Measurements from ENCODE around the gene PRKAR1B.

PRKAR1B gene

GRCh38 chr7:572416-573268 is 154.4 kb downstream of the PRKAR1B start:
- DNase-seq (ENCODE audit: low read depth in 2 of 2): no peak

DNA sequence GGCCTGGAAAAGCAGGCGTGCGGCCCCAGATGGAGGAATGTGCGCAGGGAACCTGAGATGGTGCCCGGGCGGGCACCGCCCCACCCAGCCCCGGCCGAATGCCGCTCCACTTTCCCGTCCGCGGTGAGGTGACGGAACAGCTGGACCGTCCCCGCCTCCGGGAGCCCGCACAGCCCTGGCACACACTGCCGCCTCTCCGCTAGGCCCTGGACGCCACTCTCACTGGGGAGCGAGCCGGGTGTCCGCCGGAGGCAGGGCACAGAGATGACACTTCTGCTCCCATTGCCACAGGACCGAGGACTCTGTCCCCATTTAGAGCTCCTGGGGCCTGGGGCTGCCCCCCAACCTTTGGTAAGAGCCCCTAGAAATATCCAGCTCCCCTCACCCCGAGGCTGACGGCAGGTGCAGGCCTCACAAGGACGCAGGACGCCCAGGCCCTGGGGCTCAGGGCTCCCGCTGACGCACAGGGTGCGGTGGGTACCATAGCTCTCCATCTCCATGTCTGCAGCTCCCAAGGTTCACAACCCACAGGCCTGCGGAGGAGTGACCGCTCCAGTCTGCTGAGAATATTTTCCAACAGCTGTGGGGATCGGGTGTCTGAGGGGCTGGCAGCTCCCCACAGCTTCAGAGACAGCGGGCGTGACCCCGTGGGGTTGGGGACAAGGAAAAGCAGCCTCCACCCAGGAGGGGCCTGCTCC is 155.2 kb downstream of the PRKAR1B start:
- no peak for DNase-seq (ENCODE audit: low read depth in 2 of 2)

- DNase-seq (ENCODE audit: low read depth in 2 of 2): no peak
These were observed 155.9 kb downstream of the PRKAR1B start for GRCh38 chr7:571096-571717.

DNA sequence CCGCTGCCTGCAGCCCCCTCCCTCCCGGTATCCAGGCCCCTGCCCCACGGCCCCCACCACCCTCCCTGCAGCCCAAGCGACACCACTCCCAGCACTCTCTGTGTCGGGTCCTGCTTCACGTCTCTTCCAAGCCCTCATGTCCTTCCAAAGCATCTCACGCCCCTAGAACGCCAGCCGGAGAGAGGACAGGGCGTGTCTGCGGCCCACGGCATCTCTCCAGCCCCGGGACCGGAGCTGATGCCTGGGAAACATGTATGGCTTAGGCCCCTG is 156.3 kb downstream of the PRKAR1B start:
- DNase-seq (ENCODE audit: low read depth in 2 of 2): no peak

DNA sequence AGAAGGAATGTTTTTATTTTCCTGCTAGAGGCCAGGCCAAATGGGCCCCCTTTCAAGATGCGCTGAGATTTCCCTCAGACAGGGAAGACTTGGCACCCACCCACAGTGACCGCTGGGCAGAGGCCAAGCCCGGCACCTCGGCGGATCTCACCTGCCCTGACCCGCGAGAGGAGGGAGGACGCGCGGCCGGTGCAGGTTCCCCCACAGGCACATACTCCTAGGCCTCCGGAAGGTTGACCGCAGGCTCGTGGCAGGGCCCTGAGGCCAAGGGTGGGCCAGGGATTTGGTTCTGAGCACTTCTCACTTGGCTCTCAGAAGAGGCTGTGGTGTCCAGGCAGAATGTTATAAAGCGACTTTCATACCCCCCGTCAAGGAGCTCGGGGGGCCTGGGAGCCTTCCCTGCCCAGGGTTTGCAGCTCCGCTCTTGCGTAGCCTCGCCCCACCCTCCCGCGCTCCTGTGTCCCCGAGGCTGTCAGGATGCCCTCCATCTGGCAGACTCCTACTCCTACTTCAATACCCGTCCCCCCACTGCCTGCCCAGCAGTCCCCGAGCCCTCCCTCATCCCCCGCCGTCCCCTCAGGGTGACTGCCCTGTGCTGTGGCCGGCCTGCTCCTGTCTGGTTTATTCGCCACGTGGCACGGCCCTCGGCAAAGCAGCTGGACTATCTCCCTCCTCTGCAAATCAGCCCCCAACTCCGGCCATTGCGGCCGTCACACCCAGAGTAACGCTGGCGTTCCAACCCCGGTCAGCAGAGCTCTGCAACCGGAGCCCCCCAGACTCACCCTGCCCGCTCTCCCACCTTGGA is 156.9 kb downstream of the PRKAR1B start:
- DNase-seq (ENCODE audit: low read depth in 2 of 2): no peak

DNA sequence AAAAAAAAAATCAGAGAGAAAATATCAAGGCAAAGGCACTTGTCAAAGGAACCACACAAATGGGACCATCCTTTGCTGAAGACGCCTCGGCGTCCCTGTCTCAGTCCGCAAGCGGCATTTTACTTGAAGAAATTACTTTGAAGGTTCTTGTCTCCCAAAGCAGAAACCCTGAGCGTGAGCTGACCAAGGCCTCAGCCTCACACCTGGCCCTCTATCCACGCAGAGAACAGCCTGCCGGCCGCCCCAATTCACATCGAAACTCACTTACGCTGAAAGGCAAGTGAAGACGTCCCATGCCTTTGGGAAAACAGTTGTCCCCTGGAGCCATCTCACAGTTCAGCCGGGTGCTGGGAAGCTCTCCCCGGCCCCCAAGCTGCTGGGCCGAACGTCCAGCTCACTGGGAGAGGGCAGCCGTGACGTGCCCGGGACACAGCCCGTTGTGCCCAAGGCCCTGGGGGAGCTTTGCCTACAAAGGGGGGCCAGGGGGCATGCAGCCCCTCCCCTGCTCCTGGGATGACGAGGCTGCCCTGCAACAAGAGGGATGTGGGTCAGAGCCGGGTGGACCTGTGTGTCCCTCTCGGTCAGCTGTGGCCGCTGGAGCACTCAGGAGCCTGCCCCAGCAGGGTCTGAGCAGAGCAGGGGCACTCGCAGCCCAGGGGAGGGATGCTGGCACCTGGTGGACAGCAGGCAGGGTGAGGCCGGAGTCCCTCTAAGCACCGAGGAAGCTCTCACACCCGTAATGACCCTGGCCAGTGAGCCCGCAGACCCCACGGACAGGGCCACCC is 157.8 kb downstream of the PRKAR1B start:
- DNase-seq (ENCODE audit: low read depth in 2 of 2): no peak

- DNase-seq (ENCODE audit: low read depth in 2 of 2): no peak
These were observed 158.8 kb downstream of the PRKAR1B start for GRCh38 chr7:568031-568951.

DNA sequence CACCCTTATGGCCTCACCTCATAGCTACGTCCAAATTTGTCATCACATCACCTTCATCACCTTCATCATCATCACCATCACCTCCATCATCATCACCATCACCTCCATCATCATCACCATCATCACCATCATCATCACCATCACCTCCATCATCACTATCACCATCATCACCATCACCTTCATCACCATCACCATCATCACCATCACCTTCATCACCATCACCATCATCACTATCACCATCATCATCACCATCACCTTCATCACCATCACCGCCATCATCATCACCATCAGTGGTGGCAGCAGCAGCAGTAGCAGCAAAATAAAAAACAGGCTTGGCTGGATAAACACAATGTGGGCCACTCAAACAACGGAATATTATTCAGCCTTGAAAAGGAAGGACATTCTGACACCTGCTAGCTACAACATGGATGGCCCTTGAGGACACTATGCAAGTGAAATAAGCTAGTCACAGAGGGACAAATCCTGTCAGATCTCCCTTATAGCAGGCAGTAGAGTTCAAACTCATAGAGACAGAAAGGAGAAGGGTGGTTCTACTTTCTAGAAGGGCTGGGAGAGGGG is 159.7 kb downstream of the PRKAR1B start:
- no peak for DNase-seq (ENCODE audit: low read depth in 2 of 2)

- no peak for DNase-seq (ENCODE audit: low read depth in 2 of 2)
These were observed 161.0 kb downstream of the PRKAR1B start for GRCh38 chr7:566100-566499.

DNA sequence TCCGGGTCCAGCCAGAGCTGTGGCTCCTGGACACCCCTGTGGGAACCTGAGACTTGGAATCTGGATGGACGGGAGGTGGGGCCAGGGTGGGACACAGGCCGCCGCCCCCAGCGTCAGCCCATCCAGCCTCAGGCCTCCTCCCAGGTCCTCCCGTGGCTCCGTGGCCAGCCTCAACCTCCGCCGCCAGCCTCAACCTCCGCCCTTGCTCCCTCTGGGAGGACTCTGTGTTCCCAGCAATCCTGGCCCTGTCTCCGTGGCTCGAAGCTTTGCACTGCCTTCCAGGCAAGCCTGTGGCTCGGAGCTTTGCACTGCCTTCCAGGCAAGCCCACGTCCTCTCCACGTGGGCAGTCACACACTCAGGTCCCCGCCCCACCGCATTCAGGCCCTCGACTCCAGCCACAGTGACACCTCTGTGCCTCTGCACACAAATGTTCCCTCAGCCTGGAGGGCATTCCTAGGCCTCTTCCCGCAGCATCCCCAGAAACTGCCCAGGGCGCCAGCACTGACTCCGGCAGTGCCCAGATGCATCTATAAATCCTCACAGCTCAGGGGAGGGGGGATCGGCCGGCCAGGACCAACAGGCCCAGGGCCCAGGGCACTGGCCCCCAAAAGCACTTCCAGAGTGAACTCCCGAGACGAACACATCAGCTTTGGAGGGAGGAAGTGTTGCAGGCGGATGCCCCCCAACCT is 162.8 kb downstream of the PRKAR1B start:
- no peak for DNase-seq (ENCODE audit: low read depth in 2 of 2)

DNA sequence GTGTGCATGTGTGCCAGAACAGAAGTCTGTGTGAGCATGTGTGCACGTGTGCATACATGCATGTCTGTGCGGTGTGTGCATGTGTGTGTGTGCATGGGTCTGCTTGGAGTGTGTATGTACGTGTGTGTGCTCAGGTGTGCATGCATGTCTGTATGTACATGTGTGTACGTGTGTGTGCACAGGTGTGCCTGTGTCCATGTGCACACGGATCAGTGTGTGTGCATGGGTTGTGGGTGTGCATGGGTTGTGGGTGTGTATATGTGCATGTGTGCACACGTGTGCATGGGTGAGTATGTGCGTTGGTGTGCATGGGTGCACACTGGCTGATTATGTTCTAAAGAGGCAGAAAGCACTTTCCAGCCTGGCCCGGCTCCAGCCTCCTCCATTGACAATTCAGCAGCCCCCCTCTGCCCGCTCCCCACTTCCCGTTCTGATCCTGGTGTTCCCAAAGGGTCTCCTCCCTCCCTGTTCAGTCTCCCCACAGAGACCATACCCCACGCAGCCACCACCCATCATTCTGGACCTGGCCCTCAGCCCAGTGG is 163.4 kb downstream of the PRKAR1B start:
- no peak for DNase-seq (ENCODE audit: low read depth in 2 of 2)

DNA sequence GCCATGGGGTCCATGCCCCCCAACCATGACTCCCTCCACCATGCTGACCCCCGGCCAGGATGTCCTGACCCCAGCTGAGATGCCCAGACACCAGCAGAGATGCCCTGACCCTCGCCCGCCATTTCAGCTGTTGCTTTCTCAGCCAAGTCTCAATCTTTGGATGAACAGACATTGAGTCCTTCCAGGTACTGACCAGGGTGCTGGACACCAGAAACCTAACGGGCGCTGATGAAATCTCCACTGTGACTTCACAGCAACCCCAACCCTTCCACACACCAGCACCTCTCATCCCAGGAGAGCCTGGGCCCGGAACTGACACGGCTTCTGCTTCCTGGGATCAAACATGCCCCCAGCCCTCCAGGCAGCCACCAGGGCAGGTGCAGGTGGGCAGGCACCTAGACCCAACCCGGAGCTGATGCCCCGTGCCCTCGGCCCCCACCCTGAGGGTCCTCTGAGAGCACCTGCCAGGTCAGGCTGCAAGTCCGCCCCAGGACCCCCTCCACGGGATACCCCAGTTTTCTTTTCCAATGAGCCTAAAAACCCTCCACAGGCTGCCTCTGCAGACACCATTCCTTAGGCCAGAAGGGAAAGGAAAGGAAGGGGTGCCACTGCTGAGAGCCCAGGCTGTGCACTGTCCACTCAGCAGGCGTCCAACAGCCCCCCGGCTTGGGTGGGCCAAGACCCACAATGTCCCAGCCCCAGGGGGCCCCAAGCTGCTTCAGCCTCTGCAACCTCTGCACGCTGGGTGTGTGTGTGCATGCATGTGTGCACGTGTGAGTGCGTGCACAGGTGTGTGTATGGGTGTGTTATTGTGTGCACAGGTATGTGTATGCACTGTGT is 164.1 kb downstream of the PRKAR1B start:
- DNase-seq (ENCODE audit: low read depth in 2 of 2): no peak

- no peak for DNase-seq (ENCODE audit: low read depth in 2 of 2)
These were observed 164.8 kb downstream of the PRKAR1B start for GRCh38 chr7:562374-562675.

- DNase-seq (ENCODE audit: low read depth in 2 of 2): no peak
These were observed 165.3 kb downstream of the PRKAR1B start for GRCh38 chr7:561631-562373.

DNA sequence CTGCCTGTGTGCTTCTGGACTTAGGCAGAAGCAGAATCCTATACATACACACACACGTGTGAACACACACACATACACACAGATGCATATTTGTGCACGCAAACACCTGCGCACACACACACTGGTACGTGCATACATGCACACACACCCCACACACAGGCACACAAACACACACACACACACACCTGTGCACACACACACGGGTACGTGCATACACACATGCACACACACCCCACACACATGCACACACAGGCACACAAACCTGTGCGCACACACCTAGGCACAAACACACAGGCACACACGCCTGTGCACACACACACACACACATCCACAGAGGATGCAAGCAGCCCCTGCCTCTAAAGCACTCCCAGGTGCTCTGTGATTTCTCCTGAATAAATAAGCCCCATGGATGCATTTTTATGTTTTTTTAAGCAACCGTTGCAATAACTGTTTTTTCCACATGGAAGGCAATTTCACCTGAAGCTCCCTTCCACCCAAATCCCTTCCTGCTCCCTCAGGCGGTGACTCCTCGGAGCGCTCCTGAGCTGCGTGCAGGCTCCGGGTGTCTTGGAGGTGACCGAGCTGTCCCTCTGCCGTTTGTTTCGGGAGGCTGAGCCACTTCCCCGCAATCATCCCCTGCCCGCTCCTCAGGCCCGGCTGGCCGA is 166.0 kb downstream of the PRKAR1B start:
- no peak for DNase-seq (ENCODE audit: low read depth in 2 of 2)

GRCh38 chr7:559396-559705 is 167.7 kb downstream of the PRKAR1B start:
- DNase-seq (ENCODE audit: low read depth in 2 of 2): no peak

DNA sequence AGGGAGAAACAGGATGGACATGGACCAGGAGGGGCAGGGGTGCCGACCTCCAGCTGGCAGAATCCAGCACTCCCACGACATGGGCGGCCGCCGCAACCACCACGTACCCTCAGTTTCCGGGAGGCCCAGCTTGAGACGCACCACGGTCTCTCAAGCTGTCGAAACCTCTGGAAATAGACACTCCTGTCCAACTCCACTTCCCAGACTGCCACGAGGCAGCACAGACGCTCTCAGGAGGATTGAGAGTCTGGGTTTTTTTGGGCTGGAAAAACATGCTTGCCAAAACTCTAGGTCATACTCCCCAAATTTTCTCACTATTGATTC is 169.6 kb downstream of the PRKAR1B start:
- DNase-seq (ENCODE audit: low read depth in 2 of 2): no peak
